WTC11 (cell line): ENCODE results near the gene MGAT4A.

Experiments used
- ARID4B ChIP-seq: sonication (generic); formaldehyde crosslinking; IDR thresholded peaks from 2 replicates; pipeline ENCODE4 v1.8.0; 2023; ENCODE audit warnings: missing genetic modification reagents, mild to moderate bottlenecking, borderline replicate concordance
- ETV6 ChIP-seq: sonication (generic); formaldehyde crosslinking; IDR thresholded peaks from 2 replicates; pipeline ENCODE4 v1.8.1; 2022; ENCODE audit warnings: mild to moderate bottlenecking, missing genetic modification reagents
- KAT7 ChIP-seq: sonication (generic); formaldehyde crosslinking; IDR thresholded peaks from 2 replicates; pipeline ENCODE4 v1.8.1; 2023; ENCODE audit warnings: missing genetic modification reagents, mild to moderate bottlenecking, borderline replicate concordance
- NFYB ChIP-seq: sonication (generic); formaldehyde crosslinking; conservative IDR thresholded peaks from 2 replicates; pipeline ENCODE4 v1.8.0; 2022; ENCODE audit warnings: low read depth, missing genetic modification reagents
- RORB ChIP-seq: fragments of 250-450 bp; sonication (Bioruptor Pico); IDR thresholded peaks from 2 replicates; pipeline ENCODE4 v1.9.0; 2021; ENCODE audit warnings: mild to moderate bottlenecking
- SMAD4 ChIP-seq: sonication (generic); formaldehyde crosslinking; IDR thresholded peaks from 2 replicates; pipeline ENCODE4 v1.8.0; 2022; ENCODE audit warnings: mild to moderate bottlenecking, missing genetic modification reagents
- TEAD1 ChIP-seq: sonication (generic); formaldehyde crosslinking; IDR thresholded peaks from 2 replicates; pipeline ENCODE4 v1.8.0; 2022; ENCODE audit warnings: mild to moderate bottlenecking, missing genetic modification reagents
- ZBTB21 ChIP-seq: sonication (generic); formaldehyde crosslinking; IDR thresholded peaks from 2 replicates; pipeline ENCODE4 v1.8.1; 2023; ENCODE audit warnings: mild to moderate bottlenecking, missing genetic modification reagents, borderline replicate concordance
- ZNF138 ChIP-seq: sonication (generic); formaldehyde crosslinking; conservative IDR thresholded peaks from 2 replicates; pipeline ENCODE4 v1.8.1; 2022; ENCODE audit warnings: mild to moderate bottlenecking, moderate library complexity, missing genetic modification reagents
- TF ChIP-seq, protein P1 (sequence below): sonication (generic); formaldehyde crosslinking; IDR thresholded peaks from 2 replicates; pipeline ENCODE4 v1.8.1; 2023; ENCODE audit warnings: mild to moderate bottlenecking, missing genetic modification reagents, moderate library complexity
- TF ChIP-seq, protein P2 (sequence below): fragments of 200-600 bp; IDR thresholded peaks from 2 replicates; pipeline ENCODE4 v1.8.0; 2022; ENCODE audit warnings: antibody characterized with exemption
- TF ChIP-seq, protein P3 (sequence below): sonication (generic); formaldehyde crosslinking; IDR thresholded peaks from 2 replicates; pipeline ENCODE4 v1.8.0; 2022; ENCODE audit warnings: mild to moderate bottlenecking, missing genetic modification reagents
- TF ChIP-seq, protein P4 (sequence below): sonication (generic); formaldehyde crosslinking; IDR thresholded peaks from 2 replicates; pipeline ENCODE4 v1.8.1; 2022; ENCODE audit warnings: low read depth, missing genetic modification reagents, borderline replicate concordance

DNA sequence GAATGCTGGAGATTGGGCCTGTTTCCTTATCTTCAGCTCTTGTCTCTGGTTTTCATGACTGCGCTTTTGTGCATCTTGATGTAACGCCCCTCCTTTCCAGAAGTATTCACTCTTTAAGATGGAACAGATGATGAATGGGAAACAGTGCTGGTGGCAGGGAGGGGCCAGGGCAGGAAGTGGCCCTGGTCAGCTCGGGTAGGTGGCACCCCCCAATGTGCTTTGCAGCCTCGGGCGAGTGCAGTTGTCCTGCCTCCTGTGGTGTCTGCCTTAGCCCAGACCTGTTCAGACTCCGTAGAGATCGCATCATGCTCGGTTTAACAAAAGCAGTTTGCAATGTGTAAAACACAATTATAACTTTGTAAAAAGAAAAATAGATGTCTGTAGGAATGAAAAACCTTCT lies 17.0 kb upstream of the MGAT4A start:
- TF ChIP-seq ARID4B: no peak
- TF ChIP-seq, protein P1, sequence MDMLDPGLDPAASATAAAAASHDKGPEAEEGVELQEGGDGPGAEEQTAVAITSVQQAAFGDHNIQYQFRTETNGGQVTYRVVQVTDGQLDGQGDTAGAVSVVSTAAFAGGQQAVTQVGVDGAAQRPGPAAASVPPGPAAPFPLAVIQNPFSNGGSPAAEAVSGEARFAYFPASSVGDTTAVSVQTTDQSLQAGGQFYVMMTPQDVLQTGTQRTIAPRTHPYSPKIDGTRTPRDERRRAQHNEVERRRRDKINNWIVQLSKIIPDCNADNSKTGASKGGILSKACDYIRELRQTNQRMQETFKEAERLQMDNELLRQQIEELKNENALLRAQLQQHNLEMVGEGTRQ: no peak
- no peak for TF ChIP-seq TEAD1
- no peak for TF ChIP-seq ZBTB21
- TF ChIP-seq ZNF138: no peak
- TF ChIP-seq, protein P2, sequence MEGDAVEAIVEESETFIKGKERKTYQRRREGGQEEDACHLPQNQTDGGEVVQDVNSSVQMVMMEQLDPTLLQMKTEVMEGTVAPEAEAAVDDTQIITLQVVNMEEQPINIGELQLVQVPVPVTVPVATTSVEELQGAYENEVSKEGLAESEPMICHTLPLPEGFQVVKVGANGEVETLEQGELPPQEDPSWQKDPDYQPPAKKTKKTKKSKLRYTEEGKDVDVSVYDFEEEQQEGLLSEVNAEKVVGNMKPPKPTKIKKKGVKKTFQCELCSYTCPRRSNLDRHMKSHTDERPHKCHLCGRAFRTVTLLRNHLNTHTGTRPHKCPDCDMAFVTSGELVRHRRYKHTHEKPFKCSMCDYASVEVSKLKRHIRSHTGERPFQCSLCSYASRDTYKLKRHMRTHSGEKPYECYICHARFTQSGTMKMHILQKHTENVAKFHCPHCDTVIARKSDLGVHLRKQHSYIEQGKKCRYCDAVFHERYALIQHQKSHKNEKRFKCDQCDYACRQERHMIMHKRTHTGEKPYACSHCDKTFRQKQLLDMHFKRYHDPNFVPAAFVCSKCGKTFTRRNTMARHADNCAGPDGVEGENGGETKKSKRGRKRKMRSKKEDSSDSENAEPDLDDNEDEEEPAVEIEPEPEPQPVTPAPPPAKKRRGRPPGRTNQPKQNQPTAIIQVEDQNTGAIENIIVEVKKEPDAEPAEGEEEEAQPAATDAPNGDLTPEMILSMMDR: no peak
- TF ChIP-seq, protein P3, sequence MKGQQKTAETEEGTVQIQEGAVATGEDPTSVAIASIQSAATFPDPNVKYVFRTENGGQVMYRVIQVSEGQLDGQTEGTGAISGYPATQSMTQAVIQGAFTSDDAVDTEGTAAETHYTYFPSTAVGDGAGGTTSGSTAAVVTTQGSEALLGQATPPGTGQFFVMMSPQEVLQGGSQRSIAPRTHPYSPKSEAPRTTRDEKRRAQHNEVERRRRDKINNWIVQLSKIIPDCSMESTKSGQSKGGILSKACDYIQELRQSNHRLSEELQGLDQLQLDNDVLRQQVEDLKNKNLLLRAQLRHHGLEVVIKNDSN: no peak
- TF ChIP-seq, protein P4, sequence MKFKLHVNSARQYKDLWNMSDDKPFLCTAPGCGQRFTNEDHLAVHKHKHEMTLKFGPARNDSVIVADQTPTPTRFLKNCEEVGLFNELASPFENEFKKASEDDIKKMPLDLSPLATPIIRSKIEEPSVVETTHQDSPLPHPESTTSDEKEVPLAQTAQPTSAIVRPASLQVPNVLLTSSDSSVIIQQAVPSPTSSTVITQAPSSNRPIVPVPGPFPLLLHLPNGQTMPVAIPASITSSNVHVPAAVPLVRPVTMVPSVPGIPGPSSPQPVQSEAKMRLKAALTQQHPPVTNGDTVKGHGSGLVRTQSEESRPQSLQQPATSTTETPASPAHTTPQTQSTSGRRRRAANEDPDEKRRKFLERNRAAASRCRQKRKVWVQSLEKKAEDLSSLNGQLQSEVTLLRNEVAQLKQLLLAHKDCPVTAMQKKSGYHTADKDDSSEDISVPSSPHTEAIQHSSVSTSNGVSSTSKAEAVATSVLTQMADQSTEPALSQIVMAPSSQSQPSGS: no peak
- no peak for TF ChIP-seq RORB
- no peak for TF ChIP-seq NFYB (CRISPR knock-in tag)
- TF ChIP-seq SMAD4 (CRISPR knock-in tag): no peak
- no peak for TF ChIP-seq ETV6 (CRISPR knock-in tag)
- no peak for TF ChIP-seq KAT7
